H1 (cell line): ENCODE results near the gene BSDC1. TPM values are rescaled to one million over a fixed set of nuclear protein-coding genes. Genes with fewer than 3 reads are reported as not detected.

ENCODE experiments used
- CTCF ChIA-PET: fragments of 300-600 bp; sonication (Branson Sonifier 250); formaldehyde crosslinking; loops from one replicate; lab custom pipeline; 2021; ENCODE audit not compliant: partially characterized antibody; lab: Charles Lee
- POLR2A ChIA-PET: fragments of 300-600 bp; sonication (Branson Sonifier 250); formaldehyde crosslinking; loops from one replicate; lab custom pipeline; 2021; ENCODE audit warnings: inconsistent platforms; ENCODE audit not compliant: partially characterized antibody; lab: Charles Lee
- DNase-seq, 2 experiments: peaks; one replicate each; pipeline versions ENCODE4 v3.0.0 to v3.0.0-alpha.2; 2010 to 2022; ENCODE audit warnings: low spot score in 2 of 2, low read depth in 1 of 2, mixed read lengths in 1 of 2
- FAIRE-seq: peaks from 2 replicates; lab custom pipeline; 2011; peaks lifted over from hg19 to GRCh38; lab: Jason Lieb, UNC
- H2AFZ ChIP-seq: 2 replicates; pipeline ENCODE4 v1.8.1; 2012; ENCODE audit warnings: low read length, inconsistent platforms
- H2AK5ac ChIP-seq: 2 replicates; pipeline ENCODE4 v1.6.1; 2013; ENCODE audit warnings: low read depth, low read length
- H2BK120ac ChIP-seq: replicated peaks from 2 replicates; pipeline ENCODE3; 2013; ENCODE audit warnings: low read depth, low read length, inconsistent platforms
- H2BK12ac ChIP-seq: 2 replicates; pipeline ENCODE4 v1.6.1; 2013; ENCODE audit warnings: low read depth, low read length
- H2BK15ac ChIP-seq: 2 replicates; pipeline ENCODE4 v1.6.1; 2013; ENCODE audit warnings: low read length
- H2BK20ac ChIP-seq: 2 replicates; pipeline ENCODE4 v1.6.1; 2013; ENCODE audit warnings: low read length
- H2BK5ac ChIP-seq: 2 replicates; pipeline ENCODE4 v1.6.1; 2013; ENCODE audit warnings: low read depth, low read length
- H3K14ac ChIP-seq: 2 replicates; pipeline ENCODE4 v1.6.1; 2013; ENCODE audit warnings: inconsistent platforms; ENCODE audit not compliant: insufficient read length
- H3K18ac ChIP-seq: 2 replicates; pipeline ENCODE4 v1.6.1; 2013; ENCODE audit warnings: low read length; ENCODE audit errors: extremely low read depth
- H3K23ac ChIP-seq: 2 replicates; pipeline ENCODE4 v1.6.1; 2013; ENCODE audit warnings: inconsistent platforms; ENCODE audit not compliant: insufficient read length
- H3K23me2 ChIP-seq: 2 replicates; pipeline ENCODE4 v1.6.1; 2013; ENCODE audit warnings: low read depth, low read length
- H3K27ac ChIP-seq: 2 replicates; pipeline ENCODE4 v1.6.1; 2011; ENCODE audit warnings: low read depth, low read length, inconsistent platforms
- H3K27me3 ChIP-seq, 4 experiments: replicated peaks in 1 of 4; 1 replicate in 1 of 4; 2 replicates in 3 of 4; pipeline versions ENCODE4 v1.6.1 to v1.8.1; 2011 to 2013; ENCODE audit warnings: low read length in 3 of 4, mild to moderate bottlenecking in 3 of 4, inconsistent platforms in 2 of 4, mixed read lengths in 2 of 4, moderate library complexity in 1 of 4; ENCODE audit not compliant: control insufficient read depth in 3 of 4, insufficient read depth in 3 of 4; ENCODE audit errors: extremely low read depth in 1 of 4
- H3K36me3 ChIP-seq, 4 experiments: 2 replicates each; pipeline versions ENCODE4 v1.6.1 to v1.8.1; 2011 to 2013; ENCODE audit warnings: mild to moderate bottlenecking in 4 of 4, low read length in 3 of 4, moderate library complexity in 2 of 4, control low read depth in 1 of 4, inconsistent platforms in 1 of 4; ENCODE audit not compliant: insufficient read depth in 4 of 4, control insufficient read depth in 2 of 4
- H3K4ac ChIP-seq: replicated peaks from 2 replicates; pipeline ENCODE3; 2013; ENCODE audit warnings: low read length, low read depth, mixed read lengths, inconsistent platforms; ENCODE audit not compliant: insufficient read length
- H3K4me1 ChIP-seq, 4 experiments: replicated peaks in 1 of 4; 1 replicate in 1 of 4; 2 replicates in 3 of 4; pipeline versions ENCODE4 v1.6.1 to v1.8.1; 2011 to 2013; ENCODE audit warnings: low read length in 3 of 4, inconsistent platforms in 2 of 4, mixed read lengths in 1 of 4; ENCODE audit not compliant: insufficient read depth in 4 of 4, control insufficient read depth in 3 of 4
- H3K4me2 ChIP-seq, 2 experiments: 2 replicates each; pipeline versions ENCODE4 v1.6.1 to v1.8.1; 2011 to 2013; ENCODE audit warnings: low read depth in 2 of 2, low read length in 2 of 2, control low read depth in 1 of 2, inconsistent platforms in 1 of 2, mild to moderate bottlenecking in 1 of 2; ENCODE audit not compliant: insufficient read depth in 1 of 2
- H3K4me3 ChIP-seq, 4 experiments: fragments of 200-600, 300-600 bp in 1 of 4; sonication (generic), shearing (Covaris generic), sonication (Bioruptor Twin) in 1 of 4; 2 replicates each; pipeline versions ENCODE4 v1.5.1 to v1.8.1; 2011 to 2016; ENCODE audit warnings: low read length in 4 of 4, low read depth in 3 of 4, control low read depth in 2 of 4, inconsistent platforms in 2 of 4, mild to moderate bottlenecking in 2 of 4, mixed read lengths in 1 of 4, moderate library complexity in 1 of 4; ENCODE audit not compliant: insufficient read depth in 2 of 4; ENCODE audit errors: extremely low read depth in 1 of 4
- H3K56ac ChIP-seq: replicated peaks from 2 replicates; pipeline ENCODE3; 2013; ENCODE audit warnings: low read depth, mild to moderate bottlenecking, mixed read lengths, low read length, inconsistent platforms; ENCODE audit not compliant: insufficient read length
- H3K79me1 ChIP-seq: 2 replicates; pipeline ENCODE4 v1.6.1; 2013; ENCODE audit warnings: low read depth, low read length, control low read depth
- H3K79me2 ChIP-seq, 2 experiments: 2 replicates each; pipeline versions ENCODE4 v1.6.1 to v1.8.1; 2012 to 2013; ENCODE audit warnings: low read length in 2 of 2, mild to moderate bottlenecking in 2 of 2, inconsistent platforms in 1 of 2; ENCODE audit not compliant: insufficient read depth in 2 of 2, control insufficient read depth in 1 of 2
- H3K9ac ChIP-seq, 4 experiments: replicated peaks in 1 of 4; 1 replicate in 1 of 4; 2 replicates in 3 of 4; pipeline versions ENCODE4 v1.6.1 to v1.8.1; 2011 to 2013; ENCODE audit warnings: low read depth in 3 of 4, low read length in 3 of 4, control low read depth in 2 of 4, mild to moderate bottlenecking in 2 of 4, moderate library complexity in 2 of 4, inconsistent platforms in 1 of 4; ENCODE audit errors: extremely low read depth in 1 of 4
- H3K9me3 ChIP-seq, 2 experiments: 2 replicates each; pipeline versions ENCODE4 v1.6.1 to v1.8.1; 2012 to 2013; ENCODE audit warnings: mild to moderate bottlenecking in 2 of 2, moderate library complexity in 2 of 2, control low read depth in 1 of 2, inconsistent platforms in 1 of 2, low read depth in 1 of 2, low read length in 1 of 2, mixed read lengths in 1 of 2; ENCODE audit not compliant: insufficient read depth in 2 of 2
- H4K20me1 ChIP-seq, 2 experiments: replicated peaks in 1 of 2; 2 replicates each; pipeline versions ENCODE3 to v1.8.1; 2011 to 2013; ENCODE audit warnings: inconsistent platforms in 2 of 2, low read length in 2 of 2, mild to moderate bottlenecking in 1 of 2; ENCODE audit not compliant: insufficient read depth in 2 of 2, control insufficient read depth in 1 of 2
- H4K5ac ChIP-seq: 2 replicates; pipeline ENCODE4 v1.6.1; 2013; ENCODE audit warnings: low read length, low read depth, mixed read lengths, inconsistent platforms; ENCODE audit not compliant: insufficient read length
- H4K8ac ChIP-seq: 2 replicates; pipeline ENCODE4 v1.8.0; 2013; ENCODE audit warnings: mild to moderate bottlenecking, moderate library complexity, low read length, inconsistent platforms; ENCODE audit not compliant: insufficient read depth; ENCODE audit errors: extremely low read depth
- H4K91ac ChIP-seq: replicated peaks from 2 replicates; pipeline ENCODE3; 2013; ENCODE audit warnings: low read length, mixed read lengths, inconsistent platforms; ENCODE audit not compliant: insufficient read length
- ASH2L ChIP-seq: fragments of 200-600, 300-600 bp; sonication (generic); IDR thresholded peaks from one replicate; pipeline ENCODE4 v1.7.1; 2017; ENCODE audit warnings: low read length
- BRCA1 ChIP-seq: IDR thresholded peaks from 2 replicates; pipeline ENCODE4 v1.6.1; 2012; ENCODE audit warnings: low read depth, low read length, improper control_type of control experiment
- CHD2 ChIP-seq: IDR thresholded peaks from 2 replicates; pipeline ENCODE4 v1.6.1; 2012; ENCODE audit warnings: low read length, improper control_type of control experiment
- CTCF ChIP-seq, 3 experiments: IDR thresholded peaks; 1 replicate in 2 of 3; 2 replicates in 1 of 3; pipeline versions ENCODE4 v1.5.1 to v1.6.1; 2011; ENCODE audit warnings: low read length in 3 of 3, mild to moderate bottlenecking in 3 of 3, inconsistent platforms in 2 of 3, low read depth in 1 of 3, moderate library complexity in 1 of 3; ENCODE audit not compliant: insufficient read depth in 1 of 3; ENCODE audit errors: control extremely low read depth in 1 of 3
- EP300 ChIP-seq, 2 experiments: IDR thresholded peaks; 1 replicate in 1 of 2; 2 replicates in 1 of 2; pipeline ENCODE4 v1.6.1; 2011 to 2012; ENCODE audit warnings: low read depth in 2 of 2, low read length in 2 of 2, mild to moderate bottlenecking in 2 of 2, borderline replicate concordance in 1 of 2, inconsistent platforms in 1 of 2, moderate library complexity in 1 of 2
- HDAC2 ChIP-seq, 2 experiments: fragments of 300-600 bp in 1 of 2; sonication (generic) in 1 of 2; IDR thresholded peaks; 2 replicates each; pipeline ENCODE4 v1.6.1; 2011 to 2012; ENCODE audit warnings: low read depth in 2 of 2, low read length in 2 of 2, mild to moderate bottlenecking in 2 of 2, moderate library complexity in 2 of 2, borderline replicate concordance in 1 of 2, inconsistent platforms in 1 of 2
- NRF1 ChIP-seq: IDR thresholded peaks from 2 replicates; pipeline ENCODE4 v1.6.1; 2011; ENCODE audit warnings: mild to moderate bottlenecking, low read depth, low read length, improper control_type of control experiment
- RNF2 ChIP-seq: fragments of 200-900, 300-1000 bp; sonication (generic); IDR thresholded peaks from 2 replicates; pipeline ENCODE4 v1.7.1; 2016; ENCODE audit warnings: borderline replicate concordance, low read depth, mild to moderate bottlenecking, antibody characterized with exemption, low read length; ENCODE audit not compliant: poor library complexity, severe bottlenecking; ENCODE audit errors: missing control alignments
- WGBS, 2 experiments: shearing (Covaris generic) in 1 of 2; methylation state at CpG; one replicate each; pipeline versions ENCODE4 v1.1.6 to v1.1.7; 2013 to 2015; ENCODE audit warnings: low lambda C conversion rate in 2 of 2, mixed read lengths in 2 of 2, inconsistent platforms in 1 of 2, low coverage in 1 of 2, missing lambda C conversion rate in 1 of 2; ENCODE audit not compliant: insufficient replicate concordance in 2 of 2, insufficient coverage in 1 of 2, insufficient read length in 1 of 2; ENCODE audit errors: extremely low coverage in 1 of 2, missing lambda C conversion rate in 1 of 2; 5-methylcytosine and 5-hydroxymethylcytosine counted together
- polyA plus RNA-seq, 7 experiments: library from polyadenylated mRNA; depleted of rRNA in 3 of 7; stranded (reverse) in 5 of 7; unstranded in 2 of 7; fragments of >200 nt in 5 of 7; fragments of 200-250 nt in 2 of 7; gene quantifications; 1 replicate in 5 of 7; 2 replicates in 1 of 7; 4 replicates in 1 of 7; pipeline versions ENCODE4 v1.2.1 to v1.2.3, GENCODE V29; 2011 to 2013; ENCODE audit warnings: missing spikeins in 2 of 7, mixed read lengths in 2 of 7
- total RNA-seq: library from RNA; stranded (reverse); fragmentation: NEBNext Ultra II Directional; extraction: Animal tissue kit (Norgen Biotek cat#: 25700); gene quantifications from 2 replicates; pipeline ENCODE4 v1.2.1, GENCODE V29; 2021

The BSDC1 gene
- total and polyA plus RNA-seq, 2 of the 8 experiments (the other 6 are each of a cell fraction or from before 2014, with no cell fraction given): 24.8 to 40.7 TPM

GRCh38 chr1:32372149-32372756 lies 22.0 kb downstream of the BSDC1 start:
- Histone ChIP-seq H2BK15ac (no peak overlapping the region), H3K56ac (no peak overlapping the region), H2BK12ac (no peak overlapping the region), H3K9ac (peak overlapping the region in 1 of 4 experiments; percentile 58; a peak in 1 of 7 replicates), H3K79me2 (no peaks in the 10 kb centered on the region), H2BK120ac (no peak overlapping the region), H2AFZ (no peak overlapping the region), H3K36me3 (peaks cover 7 to 65% (median 52%) of the 10 kb centered on the region in 4 experiments; a peak in 7 of 8 replicates), H3K27ac (no peak overlapping the region), H3K79me1 (no peaks in the 10 kb centered on the region), H2AK5ac (no peak overlapping the region), H4K8ac (no peak overlapping the region), H3K4ac (no peak overlapping the region), H4K20me1 (peaks cover 0 to 2% of the 10 kb centered on the region in 2 experiments), H3K4me1 (no peaks in the 10 kb centered on the region), H3K23me2 (no peaks in the 10 kb centered on the region), H4K91ac (no peak overlapping the region), H2BK5ac (no peak overlapping the region), H2BK20ac (no peak overlapping the region), H3K18ac (no peak overlapping the region), H3K4me2 (no peak overlapping the region), H4K5ac (no peak overlapping the region), H3K4me3 (no peak overlapping the region), H3K9me3 (no peaks in the 10 kb centered on the region), H3K14ac (no peak overlapping the region), H3K27me3 (no peaks in the 10 kb centered on the region), H3K23ac (no peak overlapping the region)
- no peak for FAIRE-seq
- 90% methylated on average over 5 of the region's 5 CpGs; no CpG with 5 or more reads in 1 of the 2 experiments for WGBS, 2 experiments
- ChIA-PET CTCF (interaction anchor here (1.0 to 1.2 kb wide), 3 partner anchors 9 to 156 kb away, joined by 3 to 6 read pairs (median 4); partner anchors contain the start of gene TSSK3), POLR2A (interaction anchor here (0.7 to 3.0 kb wide), 9 partner anchors 9 to 132 kb away, joined by 3 to 17 read pairs (median 4); partner anchors contain the start of genes BSDC1, FAM229A and TSSK3)
- no peak for DNase-seq
- TF ChIP-seq RNF2 (no peak), NRF1 (no peak), CHD2 (no peak), EP300 (IDR thresholded peaks at IDR 0.05; ENCODE audit: borderline replicate concordance in 1 of 2, low read depth in 2 of 2, low read length in 2 of 2) (no peak), ASH2L (no peak), HDAC2 (IDR thresholded peaks at IDR 0.05; ENCODE audit: borderline replicate concordance in 1 of 2, low read depth in 2 of 2, low read length in 2 of 2) (no peak), BRCA1 (no peak), CTCF (IDR thresholded peaks at IDR 0.05; ENCODE audit: control extremely low read depth in 1 of 3, insufficient read depth in 1 of 3, low read depth in 1 of 3, low read length in 3 of 3) (peak in 1 of 3 experiments; percentile 19; a peak in 1 of 4 replicates)
